ENCODE data around the gene CREB3L1.
"Not testable (repeated sequence)": the region's sequence is repeated elsewhere in the genome, so short reads cannot be mapped to it uniquely, and the experiment has no call there.

Gene CREB3L1

DNA sequence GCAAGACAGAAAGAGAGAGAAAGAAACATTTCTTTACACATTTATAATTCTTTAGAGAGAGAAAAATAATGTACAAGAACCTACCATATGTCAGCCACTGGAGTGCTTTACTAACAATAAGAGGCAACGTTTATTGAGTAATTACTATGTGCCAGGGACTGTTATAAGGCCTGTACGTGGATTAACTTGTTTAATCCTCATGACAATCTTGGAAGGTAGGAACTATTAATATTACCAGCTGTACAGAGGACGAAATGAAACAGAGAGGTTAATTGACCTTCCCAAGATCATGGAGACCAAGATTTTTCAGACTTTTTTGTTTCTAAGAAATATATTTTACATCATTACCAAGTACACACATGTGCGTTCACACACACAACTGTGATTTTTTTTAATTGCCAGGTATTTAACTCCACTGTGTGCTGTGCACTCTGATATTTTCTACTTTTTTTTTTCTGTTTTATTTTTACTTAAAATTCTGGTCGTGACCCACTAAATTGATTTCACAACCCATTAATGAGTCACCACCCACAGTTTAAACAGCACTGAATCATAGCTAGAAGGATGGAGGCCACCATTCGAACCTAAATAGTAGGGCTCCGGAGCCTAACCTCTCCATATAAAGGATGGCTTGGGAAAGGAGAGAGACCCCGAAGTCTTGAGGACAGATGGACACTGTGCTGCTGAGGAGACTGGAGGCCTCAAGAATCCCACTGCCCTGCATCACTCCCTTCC lies 21.4 kb downstream of the CREB3L1 start:
- DNase-seq, result no peak

- DNase-seq, result no peak
Measured at GRCh38 chr11:46299451-46299961, 22.0 kb downstream of the CREB3L1 start.

GRCh38 chr11:46300270-46300669 lies 22.8 kb downstream of the CREB3L1 start:
- no peak for DNase-seq

DNA sequence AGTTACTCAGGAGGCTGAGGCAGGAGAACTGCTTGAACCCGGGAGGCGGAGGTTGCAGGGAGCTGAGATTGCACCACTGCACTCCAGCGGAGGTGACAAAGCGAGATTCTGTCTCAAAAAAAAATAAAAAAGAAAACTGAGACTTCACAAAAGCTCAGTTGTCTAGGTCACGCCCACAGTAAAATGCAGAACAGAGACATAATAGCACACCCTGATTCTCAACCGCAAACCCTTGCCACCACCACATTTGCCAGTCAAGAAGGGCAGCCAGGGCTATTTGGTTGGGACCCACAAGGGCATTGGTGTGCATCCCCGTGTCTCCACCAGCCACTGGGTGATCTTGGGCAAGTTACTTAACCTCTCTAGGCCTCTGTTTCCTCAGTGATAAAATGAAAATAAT lies 25.4 kb downstream of the CREB3L1 start:
- DNase-seq, result no peak

GRCh38 chr11:46304036-46304435 lies 26.6 kb downstream of the CREB3L1 start:
- DNase-seq, result not testable (repeated sequence)

- no peak for DNase-seq
Measured at GRCh38 chr11:46304605-46305179, 27.2 kb downstream of the CREB3L1 start.

DNA sequence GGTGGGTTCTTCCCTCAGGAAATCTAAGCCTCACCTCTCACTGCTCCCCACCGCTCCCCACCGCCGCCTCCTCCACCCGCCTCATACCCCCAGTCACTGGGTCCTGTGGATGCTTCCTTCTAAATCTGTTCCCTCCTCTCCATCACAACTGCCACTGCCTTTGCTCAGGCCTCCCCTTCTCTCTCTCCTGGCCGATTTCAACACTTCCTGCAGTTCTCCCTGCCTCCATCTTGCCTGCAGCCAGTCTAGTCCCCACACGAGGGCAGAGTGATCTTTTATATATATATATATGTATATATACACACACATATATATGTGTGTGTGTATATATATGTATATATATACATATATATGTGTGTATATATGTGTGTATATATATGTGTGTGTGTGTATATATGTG lies 27.8 kb downstream of the CREB3L1 start:
- no peak for DNase-seq

- no peak for DNase-seq
Measured at GRCh38 chr11:46306296-46306853, 28.9 kb downstream of the CREB3L1 start.

- no peak for DNase-seq
Measured at GRCh38 chr11:46307369-46307768, 29.9 kb downstream of the CREB3L1 start.

DNA sequence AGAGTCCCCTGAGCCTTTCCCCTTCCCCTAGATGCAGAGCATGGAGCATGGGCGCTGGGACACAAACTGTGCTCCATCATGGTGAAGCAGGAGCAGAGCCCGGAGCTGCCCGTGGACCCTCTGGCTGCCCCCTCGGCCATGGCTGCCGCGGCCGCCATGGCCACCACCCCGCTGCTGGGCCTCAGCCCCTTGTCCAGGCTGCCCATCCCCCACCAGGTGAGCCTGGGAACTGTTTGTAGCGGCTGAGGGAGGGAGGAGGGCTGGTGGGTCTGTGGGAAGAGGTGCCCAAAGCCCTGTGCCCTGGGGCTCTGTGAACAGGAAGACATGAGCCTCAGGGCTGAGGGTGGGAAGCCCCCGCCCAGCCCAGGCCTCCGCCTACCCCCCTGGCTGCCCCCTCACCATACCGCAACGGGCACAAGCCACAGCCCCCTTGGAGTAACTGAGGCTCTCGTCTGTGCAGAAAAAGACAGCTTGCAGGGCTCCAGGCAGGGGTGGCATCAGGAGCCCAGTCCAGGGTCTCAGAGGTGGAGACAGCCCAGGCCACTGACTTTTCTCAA lies 30.4 kb downstream of the CREB3L1 start:
- no peak for DNase-seq

GRCh38 chr11:46308631-46309419 lies 31.4 kb downstream of the CREB3L1 start:
- no peak for DNase-seq

- no peak for DNase-seq
Measured at GRCh38 chr11:46309814-46310259, 32.4 kb downstream of the CREB3L1 start.

DNA sequence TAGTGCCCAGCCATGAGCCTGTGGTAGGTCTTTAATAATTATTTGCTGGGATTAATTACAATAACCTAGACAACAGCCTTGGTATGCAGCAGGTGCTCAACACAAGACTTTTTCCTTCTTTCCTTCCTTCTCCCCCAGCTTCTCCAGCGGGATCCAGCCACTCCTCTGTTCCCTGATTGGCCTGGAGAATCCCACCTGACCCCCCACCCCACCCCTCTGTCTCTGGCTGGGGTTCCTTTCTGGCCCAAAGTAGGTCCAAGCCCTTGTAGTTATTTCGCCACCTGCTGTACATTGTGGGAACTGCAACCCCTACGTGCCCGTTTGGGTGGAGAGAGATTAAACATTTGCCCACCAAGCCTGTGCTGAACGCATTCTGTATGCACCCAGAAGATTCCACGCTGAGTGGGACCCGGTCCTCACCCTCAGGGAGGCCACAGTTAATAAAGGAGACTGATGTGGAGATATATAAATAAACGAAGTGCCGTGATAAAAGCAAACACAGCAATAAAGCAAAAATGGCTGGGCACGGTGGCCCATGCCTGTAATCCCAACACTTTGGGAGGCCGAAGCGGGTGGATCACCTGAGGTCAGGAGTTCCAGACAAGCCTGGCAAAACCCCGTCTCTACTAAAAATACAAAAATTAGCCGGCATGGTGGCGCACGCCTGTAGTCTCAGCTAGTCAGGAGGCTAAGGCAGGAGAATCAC lies 37.7 kb downstream of the CREB3L1 start:
- peak; percentile 52 for DNase-seq

DNA sequence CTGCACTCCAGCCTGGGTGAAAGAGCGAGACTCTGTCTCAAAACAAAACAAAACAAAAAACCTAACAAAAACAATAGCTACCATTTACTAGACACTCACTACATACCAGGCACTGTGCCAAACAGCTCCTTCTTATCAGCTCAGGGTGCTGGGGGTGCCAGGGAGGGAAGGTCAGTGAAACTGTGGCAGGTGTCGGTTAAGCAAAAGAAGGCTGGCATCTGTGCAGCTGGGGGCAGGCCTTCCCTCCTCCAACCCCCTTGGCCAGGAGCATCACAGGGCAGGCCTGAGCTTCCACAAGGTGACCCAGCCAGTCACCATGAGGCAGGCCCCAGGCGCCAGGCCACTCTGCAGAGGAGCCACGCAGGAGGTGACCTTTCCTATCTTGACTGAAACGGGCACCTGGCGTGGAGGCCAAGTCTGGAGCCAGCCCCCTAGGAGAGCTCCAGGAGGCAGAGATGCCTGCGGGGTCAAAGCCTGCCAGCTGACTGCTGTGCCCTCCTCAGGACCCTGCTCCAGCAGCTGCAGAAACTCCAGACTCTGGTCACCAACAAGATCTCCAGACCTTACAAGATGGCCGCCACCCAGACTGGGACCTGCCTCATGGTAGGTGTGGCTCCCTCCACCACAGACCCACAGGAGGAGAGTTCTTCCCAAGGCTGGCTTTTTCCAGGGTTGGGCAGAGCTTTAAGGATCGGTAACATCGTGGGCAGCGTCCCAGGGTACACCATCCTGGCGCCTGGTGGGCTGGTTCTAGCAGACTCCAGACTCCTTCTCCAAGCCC lies 38.5 kb downstream of the CREB3L1 start:
- DNase-seq, result no peak

- DNase-seq, result no peak
Measured at GRCh38 chr11:46319074-46319453, 41.6 kb downstream of the CREB3L1 start.

DNA sequence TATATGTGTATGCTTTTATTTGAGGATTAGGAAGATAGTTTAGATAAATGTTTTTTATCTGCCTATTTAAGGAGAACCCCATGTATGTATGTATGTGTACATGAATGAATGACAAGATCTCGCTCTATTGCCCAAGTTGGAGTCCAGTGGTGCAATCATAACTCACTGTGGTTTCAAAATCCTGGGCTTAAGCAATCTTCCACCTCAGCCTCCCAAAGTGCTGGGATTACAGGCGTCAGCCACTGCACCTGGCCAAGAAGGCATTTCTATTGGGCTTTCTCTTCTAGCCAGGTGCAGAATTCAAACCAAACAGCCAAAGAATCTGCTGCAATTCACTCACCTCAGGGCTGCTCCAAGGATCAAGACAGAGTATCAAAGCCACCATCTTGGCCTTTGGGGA lies 44.3 kb downstream of the CREB3L1 start:
- no peak for DNase-seq

GRCh38 chr11:46322759-46323158 lies 45.3 kb downstream of the CREB3L1 start:
- DNase-seq, result no peak

DNA sequence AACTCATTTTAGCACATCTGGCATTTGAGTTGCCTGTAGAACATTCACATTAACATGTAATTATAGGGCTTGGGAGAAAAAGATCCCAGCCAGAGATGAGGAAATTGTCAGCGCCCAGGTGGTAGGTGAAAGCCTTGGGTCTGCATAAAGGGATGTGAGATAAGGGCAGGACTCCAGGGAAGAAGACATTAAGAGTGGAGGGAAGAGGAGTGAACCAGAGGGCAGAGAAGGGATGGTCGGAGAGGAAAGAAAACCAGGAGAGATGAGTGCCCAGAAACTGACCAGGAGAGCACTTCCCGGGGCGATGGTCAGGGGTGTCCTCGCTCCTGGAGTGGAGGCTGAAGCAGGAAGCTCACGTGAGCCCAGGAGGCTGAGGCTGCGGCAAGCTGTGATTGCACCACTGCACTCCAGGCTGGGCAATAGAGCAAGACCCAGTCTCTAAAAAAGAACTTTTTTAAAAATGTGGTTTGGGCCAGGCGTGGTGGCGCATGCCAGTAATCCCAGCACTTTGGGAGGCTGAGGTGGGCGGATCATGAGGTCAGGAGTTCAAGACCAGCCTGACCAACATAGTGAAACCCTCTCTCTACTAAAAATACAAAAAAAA lies 49.5 kb downstream of the CREB3L1 start:
- DNase-seq, result no peak

- no peak for DNase-seq
Measured at GRCh38 chr11:46327829-46328228, 50.4 kb downstream of the CREB3L1 start.

DNA sequence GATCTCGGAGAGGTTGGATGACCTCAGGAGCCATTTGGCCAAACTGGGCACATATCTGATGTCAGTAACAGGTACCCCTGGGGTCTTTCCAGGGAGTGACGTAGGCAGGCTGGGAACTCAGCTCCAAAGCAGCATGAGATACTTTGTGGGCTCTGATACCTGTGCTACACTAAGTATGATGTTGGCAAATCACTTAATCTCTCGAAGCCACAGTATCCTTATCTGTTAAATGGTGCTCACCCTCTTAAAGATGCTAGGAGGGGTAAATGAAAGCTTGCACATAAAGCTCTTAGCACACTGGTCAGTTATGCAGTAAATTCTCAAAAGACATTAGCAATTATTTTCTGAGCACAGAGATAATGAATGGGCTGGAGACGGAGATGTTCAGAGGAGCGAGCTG lies 52.7 kb downstream of the CREB3L1 start:
- no peak for DNase-seq
